Measurements from ENCODE around the gene CIAO3.

DNA sequence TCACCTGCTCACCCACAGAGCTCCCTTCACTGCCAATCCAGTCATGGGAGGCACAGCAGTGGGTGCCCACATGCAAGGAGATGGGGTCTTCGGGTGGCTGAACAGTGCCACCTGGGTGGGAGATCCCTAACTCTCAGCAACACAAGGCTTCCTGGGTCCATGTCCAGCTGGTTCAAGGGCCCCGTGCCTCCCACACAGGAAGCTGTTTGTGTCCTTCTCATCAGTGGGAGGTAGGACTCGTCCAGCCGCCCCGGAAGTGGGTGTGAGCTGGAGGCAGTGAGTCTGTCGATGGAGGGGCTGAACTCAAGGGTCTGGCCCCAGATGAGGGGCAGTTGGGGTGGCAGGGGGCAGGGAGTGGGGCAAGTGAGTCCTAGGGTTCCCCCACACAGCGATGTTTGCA is 36.8 kb downstream of the CIAO3 start:
- TF ChIP-seq, protein P1, sequence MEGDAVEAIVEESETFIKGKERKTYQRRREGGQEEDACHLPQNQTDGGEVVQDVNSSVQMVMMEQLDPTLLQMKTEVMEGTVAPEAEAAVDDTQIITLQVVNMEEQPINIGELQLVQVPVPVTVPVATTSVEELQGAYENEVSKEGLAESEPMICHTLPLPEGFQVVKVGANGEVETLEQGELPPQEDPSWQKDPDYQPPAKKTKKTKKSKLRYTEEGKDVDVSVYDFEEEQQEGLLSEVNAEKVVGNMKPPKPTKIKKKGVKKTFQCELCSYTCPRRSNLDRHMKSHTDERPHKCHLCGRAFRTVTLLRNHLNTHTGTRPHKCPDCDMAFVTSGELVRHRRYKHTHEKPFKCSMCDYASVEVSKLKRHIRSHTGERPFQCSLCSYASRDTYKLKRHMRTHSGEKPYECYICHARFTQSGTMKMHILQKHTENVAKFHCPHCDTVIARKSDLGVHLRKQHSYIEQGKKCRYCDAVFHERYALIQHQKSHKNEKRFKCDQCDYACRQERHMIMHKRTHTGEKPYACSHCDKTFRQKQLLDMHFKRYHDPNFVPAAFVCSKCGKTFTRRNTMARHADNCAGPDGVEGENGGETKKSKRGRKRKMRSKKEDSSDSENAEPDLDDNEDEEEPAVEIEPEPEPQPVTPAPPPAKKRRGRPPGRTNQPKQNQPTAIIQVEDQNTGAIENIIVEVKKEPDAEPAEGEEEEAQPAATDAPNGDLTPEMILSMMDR (IDR thresholded peaks at IDR 0.05), result no peak
- no peak for TF ChIP-seq POLR2A (IDR thresholded peaks at IDR 0.05)

All from testis (tissue), 2 donors.